Measurements from ENCODE around the gene FAM20A. TPM values are rescaled to one million over a fixed set of nuclear protein-coding genes. Genes with fewer than 3 reads are reported as not detected.

FAM20A gene
- total and polyA plus RNA-seq, 5 experiments from 2014 or later = 0.11 to 0.20 TPM; not detected in 3

GRCh38 chr17:68567581-68567980, 33.6 kb downstream of the FAM20A start:
- POLR2A ChIA-PET = no interaction called here
- H3K36me3 Mint-ChIP-seq = no peaks in the 10 kb centered on the region
- no peak for ATAC-seq
- H3K27me3 Mint-ChIP-seq = peaks cover 0 to 12% (median 6%) of the 10 kb centered on the region in 5 donors
- H3K4me3 Mint-ChIP-seq = no peak overlapping the region
- peaks cover 0 to 2% (median 0%) of the 10 kb centered on the region in 9 donors for H3K9me3 Mint-ChIP-seq
- H3K27ac Mint-ChIP-seq = no peak overlapping the region
- peaks cover 0 to 4% (median 0%) of the 10 kb centered on the region in 4 donors for H3K4me1 Mint-ChIP-seq
- DNase-seq = no peak

GRCh38 chr17:68567035-68567434, 34.1 kb downstream of the FAM20A start:
- DNase-seq (no peak), ATAC-seq (no peak)
- Mint-ChIP-seq H3K36me3 (no peaks in the 10 kb centered on the region), H3K4me3 (no peak overlapping the region), H3K27me3 (peaks cover 0 to 12% (median 6%) of the 10 kb centered on the region in 5 donors), H3K4me1 (peaks cover 0 to 4% (median 0%) of the 10 kb centered on the region in 4 donors), H3K27ac (no peak overlapping the region), H3K9me3 (peaks cover 0 to 2% (median 0%) of the 10 kb centered on the region in 9 donors)
- POLR2A ChIA-PET = no interaction called here

DNA sequence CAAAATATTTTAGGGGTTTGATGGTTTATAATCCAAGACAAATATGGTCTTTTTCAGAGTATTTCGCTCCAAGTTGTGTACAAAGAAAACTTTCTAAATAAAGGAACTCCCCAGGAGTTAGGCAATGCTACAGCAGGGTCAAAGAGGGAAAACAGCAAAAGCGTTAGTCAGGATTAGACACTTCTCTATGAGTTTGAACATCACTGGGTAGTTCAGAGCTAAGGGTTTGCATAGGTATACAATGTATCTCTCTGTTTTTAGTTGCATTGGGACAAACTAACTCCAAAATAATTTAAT, 34.8 kb downstream of the FAM20A start:
- Mint-ChIP-seq H3K9me3 (peaks cover 0 to 2% (median 0%) of the 10 kb centered on the region in 9 donors), H3K4me3 (no peak overlapping the region), H3K36me3 (no peaks in the 10 kb centered on the region), H3K4me1 (peaks cover 0 to 4% (median 0%) of the 10 kb centered on the region in 4 donors), H3K27ac (no peak overlapping the region), H3K27me3 (peaks cover 0 to 12% (median 6%) of the 10 kb centered on the region in 5 donors)
- ATAC-seq = no peak
- POLR2A ChIA-PET = no interaction called here
- DNase-seq = no peak

GRCh38 chr17:68565661-68566441, 35.3 kb downstream of the FAM20A start:
- no peak for ATAC-seq
- Mint-ChIP-seq H3K4me1 (peaks cover 0 to 4% (median 0%) of the 10 kb centered on the region in 4 donors), H3K27ac (no peak overlapping the region), H3K9me3 (peaks cover 0 to 2% (median 0%) of the 10 kb centered on the region in 9 donors), H3K36me3 (no peaks in the 10 kb centered on the region), H3K27me3 (peaks cover 0 to 12% (median 6%) of the 10 kb centered on the region in 5 donors), H3K4me3 (no peak overlapping the region)
- POLR2A ChIA-PET = no interaction called here
- DNase-seq = no peak

DNA sequence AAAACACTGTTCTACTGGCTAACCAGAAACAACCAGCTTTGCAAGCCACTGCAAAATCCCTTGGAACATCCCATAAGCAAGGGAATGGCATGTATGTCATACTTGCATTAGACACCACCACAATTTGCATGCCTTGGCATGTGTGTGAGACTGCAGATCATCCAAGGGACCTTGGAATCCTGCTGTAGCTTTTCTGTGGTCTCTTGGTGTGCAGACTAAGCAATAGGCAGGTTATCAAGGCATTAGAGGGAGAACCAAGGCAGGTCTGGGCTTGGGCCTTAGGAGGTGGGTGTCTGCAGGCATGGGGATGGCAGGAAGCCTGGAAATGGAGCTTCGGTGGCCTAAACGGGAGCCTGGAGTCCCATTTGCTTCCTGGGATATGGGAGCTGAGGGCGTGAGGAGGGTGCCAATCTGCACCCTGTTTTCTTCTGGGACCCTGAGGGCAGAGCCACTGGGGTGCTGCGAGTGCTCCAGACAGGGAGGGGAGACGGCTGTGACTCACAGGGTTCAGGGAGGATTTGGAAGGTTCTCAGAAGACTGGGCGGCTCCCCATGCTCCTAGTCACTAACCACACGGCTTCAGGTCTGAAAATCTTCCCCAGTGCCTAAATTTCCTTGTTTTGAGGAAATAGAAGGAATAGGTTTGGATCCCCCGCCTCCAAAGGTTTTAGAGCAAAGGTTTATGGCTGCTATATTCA, 36.6 kb downstream of the FAM20A start:
- H3K27me3 Mint-ChIP-seq = peaks cover 0 to 12% (median 6%) of the 10 kb centered on the region in 5 donors
- no peak for DNase-seq
- peaks cover 0 to 2% (median 0%) of the 10 kb centered on the region in 9 donors for H3K9me3 Mint-ChIP-seq
- H3K27ac Mint-ChIP-seq = peak overlapping the region in 1 of 10 donors; percentile 22
- peaks cover 0 to 4% (median 0%) of the 10 kb centered on the region in 4 donors for H3K4me1 Mint-ChIP-seq
- no peak overlapping the region for H3K4me3 Mint-ChIP-seq
- ATAC-seq = no peak
- POLR2A ChIA-PET = no interaction called here
- no peaks in the 10 kb centered on the region for H3K36me3 Mint-ChIP-seq

GRCh38 chr17:68562736-68563135, 38.4 kb downstream of the FAM20A start:
- H3K36me3 Mint-ChIP-seq = peaks cover 0 to 3% (median 0%) of the 10 kb centered on the region in 3 donors
- H3K27ac Mint-ChIP-seq = no peak overlapping the region
- ATAC-seq = no peak
- no peak overlapping the region for H3K4me3 Mint-ChIP-seq
- POLR2A ChIA-PET = interaction anchor here (0.7 kb wide), 1 partner anchor 25 kb away, joined by 4 read pairs; no protein-coding TSS in a partner anchor
- peaks cover 0 to 2% (median 0%) of the 10 kb centered on the region in 4 donors for H3K4me1 Mint-ChIP-seq
- H3K27me3 Mint-ChIP-seq = peaks cover 0 to 12% (median 5%) of the 10 kb centered on the region in 5 donors
- DNase-seq = no peak
- peaks cover 0 to under 1% (median 0%) of the 10 kb centered on the region in 9 donors for H3K9me3 Mint-ChIP-seq

DNA sequence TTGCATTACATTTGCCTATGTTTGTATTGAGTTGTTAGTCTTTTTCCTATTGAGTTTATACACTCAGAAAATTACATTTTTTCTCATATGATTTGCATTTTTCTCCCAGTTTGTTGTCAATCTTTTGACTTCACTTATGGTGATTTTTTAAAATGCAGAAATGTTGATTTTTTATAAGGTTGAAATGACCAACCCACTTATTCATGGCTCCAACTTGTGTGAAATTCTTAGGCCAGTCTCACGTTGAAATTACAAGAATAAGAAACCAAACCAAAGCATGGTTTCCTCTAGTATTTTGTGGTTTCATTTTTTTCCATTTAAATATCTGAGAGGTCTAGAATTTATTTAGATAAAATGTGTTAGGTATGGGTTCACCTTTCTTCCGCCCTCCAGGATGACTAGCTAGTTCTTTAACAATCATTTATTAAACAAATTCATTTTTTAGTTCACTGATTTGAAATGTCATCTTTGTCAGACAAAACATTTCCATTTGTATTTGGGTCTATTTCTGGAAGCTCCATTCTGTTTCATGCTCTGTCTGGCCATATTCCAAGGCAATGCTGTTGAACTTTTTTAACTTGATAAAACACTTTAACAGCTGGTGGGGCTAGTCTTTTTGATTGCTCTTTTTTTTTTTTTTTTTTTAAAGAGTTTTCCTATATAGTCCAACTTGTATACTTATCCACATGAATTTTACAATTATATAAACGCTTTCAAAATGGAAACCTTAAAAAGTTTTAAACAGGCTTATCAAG, 40.0 kb downstream of the FAM20A start:
- peaks cover 0 to 8% (median under 1%) of the 10 kb centered on the region in 3 donors for H3K36me3 Mint-ChIP-seq
- H3K9me3 Mint-ChIP-seq = peaks cover 0 to 1% (median 0%) of the 10 kb centered on the region in 9 donors
- DNase-seq (no peak), ATAC-seq (no peak)
- POLR2A ChIA-PET = no interaction called here
- peaks cover 0 to 2% (median 0%) of the 10 kb centered on the region in 4 donors for H3K4me1 Mint-ChIP-seq
- H3K27me3 Mint-ChIP-seq = peaks cover 0 to 11% (median 4%) of the 10 kb centered on the region in 5 donors
- H3K27ac Mint-ChIP-seq = no peak overlapping the region
- H3K4me3 Mint-ChIP-seq = no peak overlapping the region

DNA sequence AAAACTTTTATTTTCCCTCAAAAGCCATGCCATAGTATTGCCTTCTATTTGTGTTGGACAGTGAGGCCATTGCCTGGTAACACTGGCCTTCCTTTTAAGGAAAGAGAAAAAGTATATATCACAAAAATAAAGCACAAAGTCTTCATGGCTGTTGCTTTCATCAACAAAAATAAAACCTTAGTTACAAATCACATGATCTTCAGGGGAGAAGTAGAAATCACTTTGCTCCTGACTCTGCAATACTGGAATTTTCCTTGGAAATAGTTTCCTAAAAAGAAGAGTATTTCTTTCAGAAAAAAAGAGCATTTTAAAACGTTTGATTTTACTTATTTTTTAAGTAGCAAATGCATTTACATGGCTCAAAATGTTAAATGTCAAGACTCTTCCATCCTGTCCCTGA, 41.9 kb downstream of the FAM20A start:
- H3K9me3 Mint-ChIP-seq = peaks cover 0 to 3% (median 0%) of the 10 kb centered on the region in 9 donors
- POLR2A ChIA-PET = no interaction called here
- H3K36me3 Mint-ChIP-seq = peaks cover 0 to 17% (median 5%) of the 10 kb centered on the region in 3 donors
- no peak overlapping the region for H3K27ac Mint-ChIP-seq
- ATAC-seq (no peak), DNase-seq (no peak)
- no peaks in the 10 kb centered on the region for H3K4me1 Mint-ChIP-seq
- no peak overlapping the region for H3K4me3 Mint-ChIP-seq
- no peaks in the 10 kb centered on the region for H3K27me3 Mint-ChIP-seq

- ATAC-seq (no peak), DNase-seq (no peak)
- POLR2A ChIA-PET = no interaction called here
- H3K27ac Mint-ChIP-seq = no peak overlapping the region
- H3K36me3 Mint-ChIP-seq = peaks cover 0 to 17% (median 5%) of the 10 kb centered on the region in 3 donors
- no peaks in the 10 kb centered on the region for H3K27me3 Mint-ChIP-seq
- no peaks in the 10 kb centered on the region for H3K4me1 Mint-ChIP-seq
- no peak overlapping the region for H3K4me3 Mint-ChIP-seq
- peaks cover 0 to 3% (median 0%) of the 10 kb centered on the region in 9 donors for H3K9me3 Mint-ChIP-seq
Measured at GRCh38 chr17:68556551-68556950, 44.6 kb downstream of the FAM20A start.

DNA sequence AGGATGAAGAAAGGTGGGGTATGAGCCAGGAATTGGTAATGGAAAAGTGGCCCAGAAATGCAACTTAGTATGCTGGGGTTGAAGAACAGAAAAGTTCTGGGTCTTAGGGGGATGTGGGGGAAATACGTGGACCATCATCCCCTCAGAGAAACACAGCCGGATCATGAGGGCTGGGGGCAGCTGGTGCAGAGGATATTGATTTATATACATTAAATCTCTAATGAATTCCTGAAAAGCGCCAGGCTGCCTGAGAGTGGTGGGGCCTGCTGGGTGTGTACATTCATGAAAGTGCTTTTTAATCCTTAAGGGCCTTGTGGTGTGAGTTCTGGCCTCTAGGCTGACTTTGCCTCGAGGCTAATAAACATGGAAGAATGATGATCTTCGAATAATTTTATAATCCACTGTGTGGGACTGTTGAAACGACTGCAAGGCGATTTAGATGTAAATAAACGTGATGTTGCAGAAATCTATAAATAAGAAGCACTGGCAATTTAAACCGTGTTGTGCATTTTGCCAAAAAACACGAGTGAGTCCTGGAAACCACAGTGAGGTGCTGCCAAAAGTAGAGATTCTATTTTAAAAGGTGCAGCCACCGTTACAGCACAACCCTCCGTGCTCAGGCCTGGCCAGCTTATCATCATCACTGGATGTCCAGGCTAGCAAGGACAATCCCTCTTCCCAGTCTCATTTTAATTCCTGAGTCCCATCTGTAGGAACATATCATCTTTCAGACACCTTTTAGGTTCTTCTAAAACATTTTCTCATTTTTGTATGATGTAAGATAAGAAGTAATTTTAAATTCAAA, 56.9 kb downstream of the FAM20A start:
- POLR2A ChIA-PET = no interaction called here
- Mint-ChIP-seq H3K27ac (peak overlapping the region in 1 of 10 donors; percentile 47), H3K4me1 (peaks cover 0 to 5% (median 3%) of the 10 kb centered on the region in 4 donors), H3K27me3 (no peaks in the 10 kb centered on the region), H3K9me3 (peaks cover 0 to 4% (median 0%) of the 10 kb centered on the region in 9 donors), H3K4me3 (no peak overlapping the region), H3K36me3 (peaks cover 2 to 4% (median 3%) of the 10 kb centered on the region in 3 donors)
- no peak for ATAC-seq
- no peak for DNase-seq

DNA sequence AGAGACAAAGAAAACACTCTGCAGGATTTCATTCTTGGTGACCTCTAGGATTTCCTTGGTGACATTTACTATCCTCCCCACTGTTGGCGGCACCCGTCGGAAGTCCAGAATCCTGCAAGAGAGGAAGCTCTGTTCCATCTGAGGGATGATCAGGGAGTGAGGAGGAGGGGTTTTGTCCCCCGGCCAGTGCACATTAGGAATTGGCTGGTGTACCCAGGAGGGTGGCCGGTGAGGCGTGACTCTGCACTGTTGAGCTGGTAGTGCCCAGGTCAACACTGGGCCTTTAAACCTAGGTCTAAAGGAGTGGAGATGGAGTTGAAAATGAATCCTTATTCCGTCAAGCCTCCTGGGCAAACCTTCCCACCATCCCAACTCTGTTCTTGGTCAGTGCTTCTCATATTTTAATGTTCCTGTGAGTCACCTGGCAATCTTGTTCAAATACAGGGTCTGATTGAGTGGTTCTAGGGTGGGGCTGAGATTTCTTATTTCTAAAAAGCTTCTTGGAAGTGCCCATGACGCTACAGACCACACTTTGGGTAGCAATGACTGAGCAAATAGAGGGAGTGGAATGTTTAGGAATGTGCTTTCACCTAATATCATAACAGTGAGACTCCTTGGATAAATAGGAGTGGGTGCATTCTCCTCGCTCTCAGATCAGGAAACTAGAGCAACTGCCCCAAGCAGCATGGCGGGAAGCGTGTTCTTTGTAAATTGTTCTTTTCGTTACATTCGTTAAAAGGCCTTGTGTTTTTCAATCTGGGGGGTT, 58.3 kb downstream of the FAM20A start:
- no peak for DNase-seq
- H3K9me3 Mint-ChIP-seq = peaks cover 0 to 4% (median 0%) of the 10 kb centered on the region in 9 donors
- no peaks in the 10 kb centered on the region for H3K27me3 Mint-ChIP-seq
- ATAC-seq = no peak
- peaks cover 3 to 10% (median 4%) of the 10 kb centered on the region in 3 donors for H3K36me3 Mint-ChIP-seq
- POLR2A ChIA-PET = no interaction called here
- peak overlapping the region in 2 of 10 donors; percentile 17 to 71 for H3K27ac Mint-ChIP-seq
- H3K4me3 Mint-ChIP-seq = no peak overlapping the region
- peaks cover 0 to 6% (median 5%) of the 10 kb centered on the region in 4 donors for H3K4me1 Mint-ChIP-seq

Data from naive thymus-derived CD8-positive, alpha-beta T cell (primary cell).